HG03442 (cell line): ENCODE data around the gene AKR1C3.
"Not testable (repeated sequence)": the region's sequence is repeated elsewhere in the genome, so short reads cannot be mapped to it uniquely, and the experiment has no call there.

Source experiments
- ATAC-seq: cut with Tn5 transposase; IDR thresholded peaks from one replicate; pipeline ENCODE4 v1.9.1; 2021; ENCODE audit warnings: mild to moderate bottlenecking, moderate library complexity; ENCODE audit not compliant: unreplicated experiment

The AKR1C3 gene

GRCh38 chr10:5094265-5095205, at the start of gene AKR1C3:
Gene AKR1C3, plus strand, starts transcription at chr10:5094414. Its CDS starts 31 bp downstream, at chr10:5094445.
- no peak for ATAC-seq

GRCh38 chr10:5045095-5045494, 49.1 kb upstream of the AKR1C3 start:
- ATAC-seq: no peak

- ATAC-seq: no peak
These were observed 47.8 kb upstream of the AKR1C3 start for GRCh38 chr10:5046410-5046809.

GRCh38 chr10:5047055-5047454, 47.2 kb upstream of the AKR1C3 start:
- ATAC-seq: not testable (repeated sequence)

GRCh38 chr10:5047912-5048628, 46.1 kb upstream of the AKR1C3 start:
- ATAC-seq: no peak

GRCh38 chr10:5052951-5053500, 41.2 kb upstream of the AKR1C3 start:
- ATAC-seq: not testable (repeated sequence)

- ATAC-seq: not testable (repeated sequence)
These were observed 39.4 kb upstream of the AKR1C3 start for GRCh38 chr10:5054831-5055230.

- not testable (repeated sequence) for ATAC-seq
These were observed 34.9 kb upstream of the AKR1C3 start for GRCh38 chr10:5059267-5059666.

GRCh38 chr10:5060791-5061190, 33.4 kb upstream of the AKR1C3 start:
- not testable (repeated sequence) for ATAC-seq

GRCh38 chr10:5064656-5065055, 29.6 kb upstream of the AKR1C3 start:
- no peak for ATAC-seq

- no peak for ATAC-seq
These were observed 25.8 kb upstream of the AKR1C3 start for GRCh38 chr10:5068274-5068984.

- ATAC-seq: no peak
These were observed 23.4 kb upstream of the AKR1C3 start for GRCh38 chr10:5070648-5071410.

- no peak for ATAC-seq
These were observed 22.6 kb upstream of the AKR1C3 start for GRCh38 chr10:5071411-5072198.

- no peak for ATAC-seq
These were observed 20.6 kb upstream of the AKR1C3 start for GRCh38 chr10:5073659-5074058.

- no peak for ATAC-seq
These were observed 17.6 kb upstream of the AKR1C3 start for GRCh38 chr10:5076615-5077014.

- no peak for ATAC-seq
These were observed 15.6 kb upstream of the AKR1C3 start for GRCh38 chr10:5078547-5079180.

GRCh38 chr10:5079306-5079830, 14.8 kb upstream of the AKR1C3 start:
- no peak for ATAC-seq

GRCh38 chr10:5079836-5080235, 14.4 kb upstream of the AKR1C3 start:
- ATAC-seq: no peak

GRCh38 chr10:5081091-5081490, 13.1 kb upstream of the AKR1C3 start:
- ATAC-seq: no peak
